ENCODE measurements around the gene IGIP. TPM values are rescaled to one million over a fixed set of nuclear protein-coding genes. Genes with fewer than 3 reads are reported as not detected.

The IGIP gene
- total RNA-seq, 3 donors from 2014 or later (not counting 1 experiment from before 2014, with no cell fraction given), result 2.2 to 4.0 (median 4.0) TPM

- DNase-seq (no peak), ATAC-seq (no peak)
- Mint-ChIP-seq H3K27ac (no peak overlapping the region), H3K36me3 (no peaks in the 10 kb centered on the region), H3K4me1 (peaks cover 17 to 22% of the 10 kb centered on the region in 2 donors), H3K4me3 (no peak overlapping the region), H3K9me3 (no peaks in the 10 kb centered on the region), H3K27me3 (ENCODE audit: low read depth in 2 of 2) (no peaks in the 10 kb centered on the region)
- no peaks in the 10 kb centered on the region for H3K4me1 ChIP-seq (ENCODE audit: control insufficient read depth, insufficient read depth, low read length)
- intact Hi-C loops (cut with micrococcal nuclease), result no loop called here
- no peaks in the 10 kb centered on the region for H3K9me3 ChIP-seq (ENCODE audit: control insufficient read depth, insufficient read depth, low read length)
- WGBS (ENCODE audit: insufficient coverage), result 97% methylated on average over 5 of the region's 6 CpGs
- H3K27me3 ChIP-seq (ENCODE audit: control insufficient read depth, insufficient read depth, low read length), result no peaks in the 10 kb centered on the region
- no peak overlapping the region for H3K27ac ChIP-seq (ENCODE audit: low read length)
- H3K4me3 ChIP-seq (ENCODE audit: low read length), result no peak overlapping the region
- TF ChIP-seq CTCF (IDR thresholded peaks at IDR 0.05), result no peak
- H3K36me3 ChIP-seq (ENCODE audit: control insufficient read depth, insufficient read depth, low read length), result no peaks in the 10 kb centered on the region
Observed at GRCh38 chr5:140126315-140127012, 727 bp downstream of the IGIP start.

- Mint-ChIP-seq H3K4me1 (peaks cover 32% of the 10 kb centered on the region in 2 donors), H3K4me3 (no peak overlapping the region)
- WGBS (ENCODE audit: insufficient coverage), result 94% methylated on average over 4 of the region's 5 CpGs
Observed at GRCh38 chr5:140128376-140128775, 2.6 kb downstream of the IGIP start.

GRCh38 chr5:140130949-140131733 lies 5.4 kb downstream of the IGIP start:
- no peaks in the 10 kb centered on the region for H3K27me3 Mint-ChIP-seq (ENCODE audit: low read depth in 2 of 2)
- intact Hi-C loops (cut with micrococcal nuclease), result no loop called here
- no peak overlapping the region for H3K4me3 Mint-ChIP-seq
- ATAC-seq (peak; percentile 38 to 59 (median 51)), DNase-seq (no peak)
- no peak for TF ChIP-seq CTCF (IDR thresholded peaks at IDR 0.05)
- H3K9me3 Mint-ChIP-seq, result no peaks in the 10 kb centered on the region
- Histone ChIP-seq H3K4me3 (ENCODE audit: low read length) (no peak overlapping the region), H3K9me3 (ENCODE audit: control insufficient read depth, insufficient read depth, low read length) (no peaks in the 10 kb centered on the region), H3K27me3 (ENCODE audit: control insufficient read depth, insufficient read depth, low read length) (no peaks in the 10 kb centered on the region), H3K36me3 (ENCODE audit: control insufficient read depth, insufficient read depth, low read length) (no peaks in the 10 kb centered on the region), H3K27ac (ENCODE audit: low read length) (no peak overlapping the region), H3K4me1 (ENCODE audit: control insufficient read depth, insufficient read depth, low read length) (peaks cover 13% of the 10 kb centered on the region)
- H3K4me1 Mint-ChIP-seq, result peaks cover 37 to 42% of the 10 kb centered on the region in 2 donors
- H3K27ac Mint-ChIP-seq, result no peak overlapping the region
- WGBS (ENCODE audit: insufficient coverage), result 87% methylated on average over 5 of the region's 5 CpGs
- H3K36me3 Mint-ChIP-seq, result no peaks in the 10 kb centered on the region

More at GRCh38 chr5:140128376-140128775, 2.6 kb downstream of the IGIP start:
- Mint-ChIP-seq H3K36me3 (no peaks in the 10 kb centered on the region), H3K27me3 (ENCODE audit: low read depth in 2 of 2) (no peaks in the 10 kb centered on the region), H3K27ac (no peak overlapping the region), H3K9me3 (no peaks in the 10 kb centered on the region)
- peaks cover 6% of the 10 kb centered on the region for H3K4me1 ChIP-seq (ENCODE audit: control insufficient read depth, insufficient read depth, low read length)
- DNase-seq (no peak), ATAC-seq (no peak)
- H3K9me3 ChIP-seq (ENCODE audit: control insufficient read depth, insufficient read depth, low read length), result no peaks in the 10 kb centered on the region
- H3K36me3 ChIP-seq (ENCODE audit: control insufficient read depth, insufficient read depth, low read length), result no peaks in the 10 kb centered on the region
- intact Hi-C loops (cut with micrococcal nuclease), result no loop called here
- H3K4me3 ChIP-seq (ENCODE audit: low read length), result no peak overlapping the region
- no peaks in the 10 kb centered on the region for H3K27me3 ChIP-seq (ENCODE audit: control insufficient read depth, insufficient read depth, low read length)
- H3K27ac ChIP-seq (ENCODE audit: low read length), result no peak overlapping the region
- no peak for TF ChIP-seq CTCF (IDR thresholded peaks at IDR 0.05)
